Measurements from ENCODE around the gene LYZL2. TPM values are rescaled to one million over a fixed set of nuclear protein-coding genes. Genes with fewer than 3 reads are reported as not detected.

Gene LYZL2
- total RNA-seq, 4 donors from 2014 or later: not detected

- H3K36me3 ChIP-seq: no peaks in the 10 kb centered on the region
- H3K4me3 ChIP-seq: no peak overlapping the region
- no peaks in the 10 kb centered on the region for H3K27me3 ChIP-seq
- 36 to 69% methylated on average over 2 of the region's 2 CpGs for WGBS, 2 donors
- H3K9me3 ChIP-seq: no peaks in the 10 kb centered on the region
- intact Hi-C loops (cut with DNase I): no loop called here
- H3K4me1 ChIP-seq: no peaks in the 10 kb centered on the region
- TF ChIP-seq POLR2A (IDR thresholded peaks at IDR 0.05) (no peak), CTCF (IDR thresholded peaks at IDR 0.05) (no peak)
- DNase-seq: no peak
- no peak overlapping the region for H3K27ac ChIP-seq
Observed at GRCh38 chr10:30565449-30565848, 64.1 kb downstream of the LYZL2 start.

GRCh38 chr10:30562787-30563186 is 66.8 kb downstream of the LYZL2 start:
- Histone ChIP-seq H3K4me1 (no peaks in the 10 kb centered on the region), H3K27me3 (no peaks in the 10 kb centered on the region), H3K36me3 (no peaks in the 10 kb centered on the region), H3K9me3 (no peaks in the 10 kb centered on the region), H3K27ac (no peak overlapping the region), H3K4me3 (no peak overlapping the region)
- no peak for TF ChIP-seq POLR2A (IDR thresholded peaks at IDR 0.05)
- DNase-seq: no peak
- intact Hi-C loops (cut with DNase I): no loop called here
- WGBS, 2 donors: 70 to 71% methylated on average over 4 to 5 of the region's 5 CpGs

Other genes with a start within 250 kb of the LYZL2 start
- 10 to 100 TPM in 3 of 4 donors, 1 to 10 TPM in 1; 9.4 to 20.6 (median 17.9) TPM for gene MAP3K8, start 195.6 kb downstream of the LYZL2 start, total RNA-seq

Data from esophagus squamous epithelium (tissue), 5 donors.